ENCODE measurements around the gene GRID1. TPM values are rescaled to one million over a fixed set of nuclear protein-coding genes. Genes with fewer than 3 reads are reported as not detected.

The GRID1 gene
- total RNA-seq, 2 donors from 2014 or later, result 0.37 to 0.67 TPM

DNA sequence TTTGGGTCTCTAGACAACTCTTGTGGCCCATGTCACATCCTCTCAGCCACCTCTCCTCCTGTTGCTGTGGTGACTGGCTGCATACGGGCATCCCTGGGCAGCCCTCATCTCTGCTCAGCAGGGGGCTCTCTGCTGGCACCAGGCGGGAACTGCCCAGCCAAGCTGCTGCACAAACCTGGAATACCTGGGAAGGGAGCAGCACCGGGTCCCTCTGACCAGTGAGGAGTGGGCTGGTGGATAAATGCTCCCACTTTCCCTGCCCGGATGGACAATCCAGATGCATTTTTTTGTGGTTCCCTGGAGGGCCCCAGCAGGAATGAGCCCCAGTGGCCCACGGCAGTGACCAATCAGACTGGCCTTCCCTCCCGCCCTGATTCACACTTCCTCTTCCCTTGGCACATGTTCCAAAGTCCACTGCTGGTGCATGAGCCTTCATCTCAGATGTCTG lies 21.9 kb downstream of the GRID1 start:
- Histone ChIP-seq H3K27me3 (no peaks in the 10 kb centered on the region), H3K9me3 (no peaks in the 10 kb centered on the region), H3K27ac (no peak overlapping the region), H3K36me3 (no peaks in the 10 kb centered on the region), H3K4me1 (no peaks in the 10 kb centered on the region), H3K4me3 (no peak overlapping the region)
- no peak for DNase-seq (ENCODE audit: low spot score)
- TF ChIP-seq, protein P1, sequence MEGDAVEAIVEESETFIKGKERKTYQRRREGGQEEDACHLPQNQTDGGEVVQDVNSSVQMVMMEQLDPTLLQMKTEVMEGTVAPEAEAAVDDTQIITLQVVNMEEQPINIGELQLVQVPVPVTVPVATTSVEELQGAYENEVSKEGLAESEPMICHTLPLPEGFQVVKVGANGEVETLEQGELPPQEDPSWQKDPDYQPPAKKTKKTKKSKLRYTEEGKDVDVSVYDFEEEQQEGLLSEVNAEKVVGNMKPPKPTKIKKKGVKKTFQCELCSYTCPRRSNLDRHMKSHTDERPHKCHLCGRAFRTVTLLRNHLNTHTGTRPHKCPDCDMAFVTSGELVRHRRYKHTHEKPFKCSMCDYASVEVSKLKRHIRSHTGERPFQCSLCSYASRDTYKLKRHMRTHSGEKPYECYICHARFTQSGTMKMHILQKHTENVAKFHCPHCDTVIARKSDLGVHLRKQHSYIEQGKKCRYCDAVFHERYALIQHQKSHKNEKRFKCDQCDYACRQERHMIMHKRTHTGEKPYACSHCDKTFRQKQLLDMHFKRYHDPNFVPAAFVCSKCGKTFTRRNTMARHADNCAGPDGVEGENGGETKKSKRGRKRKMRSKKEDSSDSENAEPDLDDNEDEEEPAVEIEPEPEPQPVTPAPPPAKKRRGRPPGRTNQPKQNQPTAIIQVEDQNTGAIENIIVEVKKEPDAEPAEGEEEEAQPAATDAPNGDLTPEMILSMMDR (IDR thresholded peaks at IDR 0.05), result no peak

DNA sequence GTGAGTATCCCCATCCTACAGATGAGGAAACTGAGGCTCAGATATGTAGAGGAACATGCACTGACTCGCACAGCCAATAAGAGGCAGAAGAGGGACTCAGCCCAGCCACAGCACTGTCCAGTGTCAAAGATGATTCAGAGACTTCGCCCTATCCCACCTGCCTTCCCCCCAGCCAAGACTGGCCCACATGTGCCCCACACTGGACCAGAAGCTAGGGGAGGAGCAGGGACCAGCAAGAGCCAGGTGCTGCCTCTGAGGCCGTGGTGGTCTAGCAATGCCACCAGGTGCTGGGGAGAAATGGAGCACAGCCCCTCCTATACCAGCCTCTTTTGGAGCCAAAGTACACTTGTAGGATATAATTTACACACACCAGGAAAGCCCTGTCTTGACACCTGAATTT lies 22.3 kb downstream of the GRID1 start:
- H3K4me1 ChIP-seq, result no peaks in the 10 kb centered on the region
- no peaks in the 10 kb centered on the region for H3K27me3 ChIP-seq
- no peak overlapping the region for H3K4me3 ChIP-seq
- no peaks in the 10 kb centered on the region for H3K36me3 ChIP-seq
- DNase-seq (ENCODE audit: low spot score), result no peak
- no peak overlapping the region for H3K27ac ChIP-seq
- no peaks in the 10 kb centered on the region for H3K9me3 ChIP-seq
- TF ChIP-seq, protein P1 (IDR thresholded peaks at IDR 0.05), result no peak

DNA sequence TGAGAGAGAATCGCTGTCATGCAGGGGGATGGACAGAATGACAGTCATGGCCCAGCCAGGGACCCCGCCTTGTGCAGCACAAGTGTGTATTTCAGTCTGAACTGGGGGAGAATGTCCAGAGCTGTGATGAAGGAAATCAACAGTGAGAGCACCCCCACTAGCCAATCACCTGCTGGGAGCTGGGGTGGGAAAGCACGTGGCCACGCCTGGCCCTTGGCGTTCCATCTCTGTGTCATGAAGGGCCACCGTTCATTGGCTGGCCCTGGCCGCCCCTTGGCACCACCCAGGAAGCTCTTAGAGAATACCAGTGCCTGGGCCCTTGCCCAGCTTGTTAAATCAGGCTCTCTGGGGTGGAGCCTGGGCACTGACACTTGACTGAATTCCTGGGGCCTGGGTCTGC lies 22.8 kb downstream of the GRID1 start:
- H3K36me3 ChIP-seq, result no peaks in the 10 kb centered on the region
- no peak overlapping the region for H3K27ac ChIP-seq
- no peaks in the 10 kb centered on the region for H3K9me3 ChIP-seq
- TF ChIP-seq, protein P1 (IDR thresholded peaks at IDR 0.05), result no peak
- DNase-seq (ENCODE audit: low spot score), result no peak
- no peaks in the 10 kb centered on the region for H3K4me1 ChIP-seq
- no peaks in the 10 kb centered on the region for H3K27me3 ChIP-seq
- no peak overlapping the region for H3K4me3 ChIP-seq

DNA sequence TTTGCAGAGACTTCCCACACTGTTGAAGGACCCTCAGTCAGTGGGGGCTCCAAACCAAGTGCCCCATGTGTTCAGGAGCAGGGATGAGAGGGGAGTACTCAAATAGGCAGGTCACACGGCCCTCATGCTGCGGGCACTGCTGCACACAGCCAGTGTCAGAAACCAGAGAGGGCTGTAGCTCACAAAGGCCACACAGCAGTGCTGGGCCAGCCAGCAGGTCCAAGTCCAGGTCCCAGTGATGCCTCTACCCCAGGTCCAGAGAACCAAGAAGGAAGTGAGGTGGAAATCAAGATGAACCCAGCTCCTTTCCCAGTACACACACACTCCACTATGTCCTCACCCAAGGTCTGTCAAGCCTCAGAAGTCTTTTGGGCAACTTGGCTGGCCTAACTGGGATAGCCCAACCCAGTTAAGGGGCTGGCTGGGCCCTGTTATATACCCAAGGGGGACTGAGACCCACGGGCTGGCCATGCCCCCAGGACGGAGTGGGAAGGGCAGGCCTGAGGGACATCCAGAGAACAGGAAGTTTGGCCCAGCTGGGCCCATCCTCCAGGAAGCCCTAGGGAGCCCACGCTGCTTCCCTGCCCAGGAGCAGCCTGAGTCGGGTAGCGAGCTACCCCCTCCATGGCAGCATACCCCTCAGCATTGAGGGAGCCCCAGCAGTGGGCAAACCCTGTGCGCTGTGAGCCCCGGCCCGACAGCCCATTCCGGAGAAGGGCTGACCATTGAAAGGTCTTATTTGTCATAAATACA lies 24.3 kb downstream of the GRID1 start:
- no peaks in the 10 kb centered on the region for H3K36me3 ChIP-seq
- no peaks in the 10 kb centered on the region for H3K4me1 ChIP-seq
- no peak overlapping the region for H3K27ac ChIP-seq
- no peak overlapping the region for H3K4me3 ChIP-seq
- no peaks in the 10 kb centered on the region for H3K27me3 ChIP-seq
- DNase-seq (ENCODE audit: low spot score), result no peak
- no peaks in the 10 kb centered on the region for H3K9me3 ChIP-seq
- TF ChIP-seq, protein P1 (IDR thresholded peaks at IDR 0.05), result no peak

DNA sequence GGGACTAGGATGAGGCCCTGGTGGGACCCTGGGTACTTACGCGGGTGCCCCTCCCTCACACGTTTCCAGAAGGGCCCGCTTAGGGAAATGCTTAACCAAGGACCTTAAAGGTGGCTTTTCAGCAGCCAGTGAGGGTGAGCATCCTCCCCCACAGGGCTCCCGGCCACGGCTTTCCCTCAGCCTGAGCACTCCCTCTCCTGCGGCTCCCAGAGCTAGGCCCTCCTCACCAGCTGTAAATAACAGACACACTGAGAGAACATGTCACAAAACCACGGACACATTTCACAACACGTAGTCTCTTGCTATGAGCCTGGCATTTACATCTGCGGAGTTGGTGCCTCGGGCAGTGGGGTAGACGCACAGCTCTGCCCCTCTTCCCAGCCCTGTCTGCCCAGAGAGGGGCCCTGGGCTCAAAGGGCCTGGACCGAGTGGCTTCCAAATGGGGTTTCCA lies 25.2 kb downstream of the GRID1 start:
- TF ChIP-seq, protein P1 (IDR thresholded peaks at IDR 0.05), result no peak
- Histone ChIP-seq H3K27ac (no peak overlapping the region), H3K9me3 (no peaks in the 10 kb centered on the region), H3K4me1 (no peaks in the 10 kb centered on the region), H3K36me3 (no peaks in the 10 kb centered on the region), H3K27me3 (no peaks in the 10 kb centered on the region), H3K4me3 (no peak overlapping the region)
- no peak for DNase-seq (ENCODE audit: low spot score)

DNA sequence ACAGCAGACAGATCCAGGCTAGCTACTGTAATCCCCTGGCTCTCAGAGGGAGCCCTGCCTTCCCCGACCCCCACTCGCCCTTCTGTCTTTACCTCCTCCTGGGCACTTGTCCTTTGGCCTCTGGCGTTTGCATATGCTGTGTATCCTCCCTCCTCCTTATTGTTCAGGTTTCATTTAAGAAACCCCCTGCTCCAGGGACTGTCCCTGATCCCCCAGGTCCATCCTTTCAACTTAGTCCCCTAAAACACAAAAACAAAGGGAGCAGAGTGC lies 25.7 kb downstream of the GRID1 start:
- Histone ChIP-seq H3K4me3 (no peak overlapping the region), H3K27ac (no peak overlapping the region), H3K9me3 (no peaks in the 10 kb centered on the region), H3K36me3 (no peaks in the 10 kb centered on the region), H3K4me1 (no peaks in the 10 kb centered on the region), H3K27me3 (no peaks in the 10 kb centered on the region)
- no peak for DNase-seq (ENCODE audit: low spot score)
- TF ChIP-seq, protein P1 (IDR thresholded peaks at IDR 0.05), result no peak
